Kidney epithelial cell (primary cell): ENCODE measurements around the gene ITPK1. TPM values are rescaled to one million over a fixed set of nuclear protein-coding genes. Genes with fewer than 3 reads are reported as not detected.

Experiments used
- DNase-seq: peaks from one replicate; pipeline ENCODE4 v3.0.0-alpha.2; 2010; ENCODE audit warnings: low read depth
- H3K27me3 ChIP-seq: 2 replicates; pipeline ENCODE4 v1.6.0; 2011; ENCODE audit warnings: low read length; ENCODE audit not compliant: control insufficient read depth, insufficient read depth
- H3K36me3 ChIP-seq: 2 replicates; pipeline ENCODE4 v1.5.1; 2011; ENCODE audit warnings: low read length; ENCODE audit not compliant: control insufficient read depth, insufficient read depth
- H3K4me3 ChIP-seq: 2 replicates; pipeline ENCODE4 v1.5.1; 2011; ENCODE audit warnings: low read depth, mild to moderate bottlenecking, control low read depth, low read length
- CTCF ChIP-seq: IDR thresholded peaks from 2 replicates; pipeline ENCODE4 v1.5.1; 2011; ENCODE audit warnings: mild to moderate bottlenecking, moderate library complexity, low read length, control low read depth, inconsistent platforms; ENCODE audit not compliant: insufficient read depth, poor library complexity, severe bottlenecking
- total RNA-seq: library from RNA; depleted of rRNA; stranded (reverse); fragments of >200 nt; gene quantifications from 2 replicates; pipeline ENCODE4 v1.2.3, GENCODE V29; 2015

Gene ITPK1
- total RNA-seq, 1 donor from 2014 or later, result 21.3 TPM

- H3K27me3 ChIP-seq, result no peaks in the 10 kb centered on the region
- TF ChIP-seq CTCF, result no peak
- H3K4me3 ChIP-seq, result no peak overlapping the region
- no peak for DNase-seq
- no peaks in the 10 kb centered on the region for H3K36me3 ChIP-seq
These were observed 153.0 kb downstream of the ITPK1 start for GRCh38 chr14:92962831-92963095.

DNA sequence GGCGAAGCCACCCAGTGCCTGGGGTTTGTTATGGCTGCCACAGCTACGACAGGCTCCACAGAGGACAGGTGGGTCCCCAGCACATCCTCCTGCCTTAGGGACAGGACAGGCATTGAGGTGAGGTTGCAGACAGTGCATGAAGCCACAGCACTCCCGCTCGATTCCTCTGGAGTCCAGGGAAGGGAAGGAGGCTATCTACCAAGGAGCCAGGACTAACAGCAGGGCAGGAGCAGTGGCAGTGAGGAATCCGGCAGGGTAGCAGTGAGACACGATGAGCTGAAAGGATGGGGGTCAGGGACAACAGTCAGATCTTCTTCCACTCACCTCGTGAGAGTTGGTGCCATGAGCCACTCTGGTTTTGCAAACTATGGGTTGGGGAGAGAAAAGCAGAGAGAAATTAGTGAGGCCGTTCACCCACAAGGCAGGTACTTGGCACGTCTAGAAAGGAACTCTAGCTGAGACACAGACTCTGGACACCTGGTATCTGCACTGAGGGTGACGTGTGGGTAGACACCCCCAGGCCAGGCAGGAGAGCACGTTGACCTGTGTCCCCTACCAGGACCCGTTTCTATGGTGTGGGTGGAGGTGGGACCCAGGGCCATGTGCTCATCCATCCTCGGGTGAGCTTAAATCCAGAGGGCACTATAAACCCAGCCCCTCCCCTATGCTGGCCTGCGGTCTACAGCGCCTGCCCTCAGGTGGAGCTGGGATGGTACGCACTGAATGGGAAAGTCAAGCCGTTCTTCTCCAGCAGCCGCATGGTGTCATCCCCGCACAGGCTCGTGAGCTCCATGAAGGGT, 153.5 kb downstream of the ITPK1 start:
- H3K36me3 ChIP-seq, result no peaks in the 10 kb centered on the region
- TF ChIP-seq CTCF, result no peak
- no peak for DNase-seq
- H3K27me3 ChIP-seq, result no peaks in the 10 kb centered on the region
- no peak overlapping the region for H3K4me3 ChIP-seq

- no peaks in the 10 kb centered on the region for H3K27me3 ChIP-seq
- no peak for DNase-seq
These were observed 154.2 kb downstream of the ITPK1 start for GRCh38 chr14:92961567-92961855.

GRCh38 chr14:92960706-92961566, 154.8 kb downstream of the ITPK1 start:
- Histone ChIP-seq H3K27me3 (no peaks in the 10 kb centered on the region), H3K4me3 (no peak overlapping the region), H3K36me3 (no peaks in the 10 kb centered on the region)
- no peak for DNase-seq
- TF ChIP-seq CTCF, result no peak

More at GRCh38 chr14:92961567-92961855, 154.2 kb downstream of the ITPK1 start:
- TF ChIP-seq CTCF, result no peak
- no peak overlapping the region for H3K4me3 ChIP-seq
- no peaks in the 10 kb centered on the region for H3K36me3 ChIP-seq

DNA sequence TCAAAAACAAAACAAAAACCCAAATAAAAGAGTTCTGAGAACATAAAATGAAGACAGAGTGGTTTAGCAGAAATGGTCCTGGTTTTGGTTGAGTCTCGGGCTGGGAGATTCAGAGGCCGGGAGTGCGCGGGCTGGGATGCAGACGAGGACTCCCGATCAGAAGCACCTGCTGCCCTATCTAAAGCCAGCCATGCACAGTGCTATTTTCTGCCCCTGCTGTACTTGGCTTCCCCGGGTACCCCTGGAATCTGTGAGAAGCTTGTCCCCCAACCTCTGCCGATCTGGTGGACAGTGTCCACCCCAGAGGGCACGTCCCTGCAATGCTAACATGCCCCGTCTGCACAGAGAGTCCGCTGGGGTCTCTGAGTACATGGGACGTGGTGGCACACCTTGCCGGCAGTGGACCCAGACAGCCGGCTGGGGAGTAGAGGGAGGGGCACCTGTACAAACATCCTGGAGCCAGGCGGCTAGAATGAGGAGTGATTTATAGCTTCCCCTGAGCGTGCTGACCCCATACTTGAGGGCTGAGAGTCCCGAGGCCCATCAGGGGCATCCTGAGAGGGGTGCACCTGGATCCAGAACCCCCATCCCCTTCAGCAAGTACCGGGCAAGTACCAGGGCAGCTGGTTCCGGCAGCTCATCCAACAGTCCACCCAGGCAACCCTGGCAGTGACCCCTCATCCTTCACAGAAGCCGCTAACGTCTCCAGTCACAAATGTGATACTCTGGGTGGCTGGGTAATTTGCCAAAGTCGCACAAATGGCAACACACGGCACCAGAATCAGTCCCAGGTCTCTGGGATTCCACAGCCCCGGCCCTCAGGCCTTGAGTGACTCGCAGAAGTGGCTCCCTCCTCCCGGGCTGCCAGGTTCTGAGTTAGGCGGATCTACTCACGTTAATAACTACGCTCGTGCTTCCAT, 155.7 kb downstream of the ITPK1 start:
- DNase-seq, result no peak
- TF ChIP-seq CTCF, result no peak
- no peak overlapping the region for H3K4me3 ChIP-seq
- H3K36me3 ChIP-seq, result no peaks in the 10 kb centered on the region
- H3K27me3 ChIP-seq, result no peaks in the 10 kb centered on the region
